GM18508 (cell line): ENCODE results near the gene FNDC1.
"Not testable (repeated sequence)": the region's sequence is repeated elsewhere in the genome, so short reads cannot be mapped to it uniquely, and the experiment has no call there.

Source experiments
- ATAC-seq: cut with Tn5 transposase; IDR thresholded peaks from one replicate; pipeline ENCODE4 v1.9.1; 2021; ENCODE audit warnings: moderate number of reproducible peaks; ENCODE audit not compliant: insufficient read depth, unreplicated experiment

The FNDC1 gene

GRCh38 chr6:159169193-159169555, at the start of gene FNDC1:
Gene FNDC1, plus strand, starts transcription at chr6:159169400. Its CDS starts 197 bp downstream, at chr6:159169597.
- ATAC-seq = no peak

- ATAC-seq = no peak
Measured at GRCh38 chr6:159119791-159120190, 49.4 kb upstream of the FNDC1 start.

- ATAC-seq = no peak
Measured at GRCh38 chr6:159121486-159121885, 47.7 kb upstream of the FNDC1 start.

- ATAC-seq = no peak
Measured at GRCh38 chr6:159122453-159122852, 46.7 kb upstream of the FNDC1 start.

- not testable (repeated sequence) for ATAC-seq
Measured at GRCh38 chr6:159123831-159124230, 45.4 kb upstream of the FNDC1 start.

- no peak for ATAC-seq
Measured at GRCh38 chr6:159125014-159125609, 44.1 kb upstream of the FNDC1 start.

- no peak for ATAC-seq
Measured at GRCh38 chr6:159125951-159126352, 43.2 kb upstream of the FNDC1 start.

GRCh38 chr6:159126590-159126989, 42.6 kb upstream of the FNDC1 start:
- ATAC-seq = no peak

- no peak for ATAC-seq
Measured at GRCh38 chr6:159127701-159128100, 41.5 kb upstream of the FNDC1 start.

GRCh38 chr6:159128978-159129377, 40.2 kb upstream of the FNDC1 start:
- ATAC-seq = no peak

- no peak for ATAC-seq
Measured at GRCh38 chr6:159130846-159131245, 38.4 kb upstream of the FNDC1 start.

GRCh38 chr6:159131709-159132108, 37.5 kb upstream of the FNDC1 start:
- ATAC-seq = no peak

- ATAC-seq = no peak
Measured at GRCh38 chr6:159132664-159133063, 36.5 kb upstream of the FNDC1 start.

GRCh38 chr6:159134701-159135364, 34.4 kb upstream of the FNDC1 start:
- no peak for ATAC-seq

- ATAC-seq = no peak
Measured at GRCh38 chr6:159137676-159138075, 31.5 kb upstream of the FNDC1 start.

GRCh38 chr6:159142531-159142930, 26.7 kb upstream of the FNDC1 start:
- no peak for ATAC-seq

GRCh38 chr6:159148641-159149040, 20.6 kb upstream of the FNDC1 start:
- no peak for ATAC-seq

- no peak for ATAC-seq
Measured at GRCh38 chr6:159149641-159150040, 19.6 kb upstream of the FNDC1 start.

- no peak for ATAC-seq
Measured at GRCh38 chr6:159151266-159151855, 17.8 kb upstream of the FNDC1 start.

- ATAC-seq = no peak
Measured at GRCh38 chr6:159152041-159152440, 17.2 kb upstream of the FNDC1 start.

- ATAC-seq = no peak
Measured at GRCh38 chr6:159152782-159153181, 16.4 kb upstream of the FNDC1 start.

GRCh38 chr6:159155679-159156078, 13.5 kb upstream of the FNDC1 start:
- no peak for ATAC-seq
